Large intestine (tissue), 3 donors: Measurements from ENCODE around the gene ABCC3. TPM values are rescaled to one million over a fixed set of nuclear protein-coding genes. Genes with fewer than 3 reads are reported as not detected.
"Not testable (repeated sequence)": the region's sequence is repeated elsewhere in the genome, so short reads cannot be mapped to it uniquely, and the experiment has no call there.

Experiments
- DNase-seq, 2 donors: peaks; one replicate each; pipeline versions ENCODE4 v3.0.0 to v3.0.0-alpha.2; 2013
- H3K27ac ChIP-seq: one replicate; pipeline ENCODE4 v1.5.1; 2013; ENCODE audit warnings: low read length
- H3K27me3 ChIP-seq: 2 replicates; pipeline ENCODE4 v1.6.1; 2013; ENCODE audit warnings: low read length; ENCODE audit not compliant: control insufficient read depth, insufficient read depth
- H3K36me3 ChIP-seq: 2 replicates; pipeline ENCODE4 v1.6.1; 2013; ENCODE audit warnings: low read length; ENCODE audit not compliant: control insufficient read depth, insufficient read depth
- H3K4me1 ChIP-seq: one replicate; pipeline ENCODE4 v1.6.1; 2013; ENCODE audit warnings: low read length; ENCODE audit not compliant: control insufficient read depth, insufficient read depth
- H3K4me3 ChIP-seq: one replicate; pipeline ENCODE4 v1.5.1; 2013; ENCODE audit warnings: low read length
- H3K9me3 ChIP-seq: one replicate; pipeline ENCODE4 v1.6.1; 2013; ENCODE audit warnings: mild to moderate bottlenecking, low read depth, low read length, moderate library complexity; ENCODE audit not compliant: control insufficient read depth
- WGBS: methylation state at CpG from one replicate; pipeline ENCODE4 v1.1.5; 2013; ENCODE audit warnings: low lambda C conversion rate; ENCODE audit not compliant: insufficient coverage; 5-methylcytosine and 5-hydroxymethylcytosine counted together
- polyA plus RNA-seq: library from polyadenylated mRNA; unstranded; fragments of 120-200 nt; gene quantifications from one replicate; pipeline ENCODE4 v1.2.1, GENCODE V29; 2013

Gene ABCC3
- polyA plus RNA-seq, 1 donor = 53.7 TPM

GRCh38 chr17:50708050-50709000, 73.6 kb downstream of the ABCC3 start:
- Histone ChIP-seq H3K9me3 (no peaks in the 10 kb centered on the region), H3K27ac (peak overlapping the region; percentile 82), H3K4me1 (peaks cover 13% of the 10 kb centered on the region), H3K4me3 (peak overlapping the region; percentile 38), H3K27me3 (no peaks in the 10 kb centered on the region), H3K36me3 (peaks cover 9% of the 10 kb centered on the region)
- peak in 1 of 2 donors; percentile 53 for DNase-seq
- 13% methylated on average over 3 of the region's 6 CpGs for WGBS

- H3K4me3 ChIP-seq, H3K9me3 ChIP-seq, H3K36me3 ChIP-seq, DNase-seq, H3K27me3 ChIP-seq: not testable (repeated sequence)
- peak overlapping the region; percentile 82 for H3K27ac ChIP-seq
- WGBS = no CpG with 5 or more reads among the region's 4 CpGs
- peaks cover 13% of the 10 kb centered on the region for H3K4me1 ChIP-seq
Observed at GRCh38 chr17:50709053-50709452, 74.4 kb downstream of the ABCC3 start.

GRCh38 chr17:50710025-50710424, 75.3 kb downstream of the ABCC3 start:
- Histone ChIP-seq H3K36me3 (peaks cover 1% of the 10 kb centered on the region), H3K27me3 (no peaks in the 10 kb centered on the region), H3K4me3 (no peak overlapping the region), H3K4me1 (peaks cover 13% of the 10 kb centered on the region), H3K9me3 (no peaks in the 10 kb centered on the region), H3K27ac (no peak overlapping the region)
- WGBS = no CpG with 5 or more reads among the region's 2 CpGs
- no peak for DNase-seq

- H3K4me3 ChIP-seq = no peak overlapping the region
- no peak overlapping the region for H3K27ac ChIP-seq
- H3K36me3 ChIP-seq = no peaks in the 10 kb centered on the region
- WGBS = no CpG with 5 or more reads among the region's 4 CpGs
- no peaks in the 10 kb centered on the region for H3K9me3 ChIP-seq
- H3K27me3 ChIP-seq = no peaks in the 10 kb centered on the region
- peaks cover 13% of the 10 kb centered on the region for H3K4me1 ChIP-seq
- DNase-seq = no peak
Observed at GRCh38 chr17:50710650-50711049, 76.0 kb downstream of the ABCC3 start.

- Histone ChIP-seq H3K9me3 (no peaks in the 10 kb centered on the region), H3K27me3 (no peaks in the 10 kb centered on the region), H3K4me1 (peaks cover 13% of the 10 kb centered on the region), H3K27ac (no peak overlapping the region), H3K36me3 (no peaks in the 10 kb centered on the region), H3K4me3 (no peak overlapping the region)
- no peak for DNase-seq
- 84% methylated on average over 2 of the region's 9 CpGs for WGBS
Observed at GRCh38 chr17:50712641-50713040, 78.0 kb downstream of the ABCC3 start.

- no peak for DNase-seq
- Histone ChIP-seq H3K27me3 (no peaks in the 10 kb centered on the region), H3K9me3 (no peaks in the 10 kb centered on the region), H3K36me3 (no peaks in the 10 kb centered on the region), H3K4me1 (peaks cover 3% of the 10 kb centered on the region), H3K27ac (no peak overlapping the region), H3K4me3 (no peak overlapping the region)
- WGBS = no CpG with 5 or more reads among the region's 3 CpGs
Observed at GRCh38 chr17:50715471-50715870, 80.8 kb downstream of the ABCC3 start.

- H3K27me3 ChIP-seq = no peaks in the 10 kb centered on the region
- no peaks in the 10 kb centered on the region for H3K9me3 ChIP-seq
- H3K4me1 ChIP-seq = peaks cover 19% of the 10 kb centered on the region
- DNase-seq = peak; percentile 95 to 97
- no CpG with 5 or more reads among the region's 76 CpGs for WGBS
- H3K27ac ChIP-seq = peak within 1 kb of the TSS; percentile 98
- H3K36me3 ChIP-seq = no peaks in the 10 kb centered on the region
- peak within 1 kb of the TSS; percentile 80 for H3K4me3 ChIP-seq
Observed at GRCh38 chr17:50719144-50719923, 84.7 kb downstream of the ABCC3 start, which contains the start of gene LUC7L3. LUC7L3 (plus strand) TSS chr17:50719603; CDS start chr17:50719733, 130 bp downstream.

GRCh38 chr17:50719924-50720794, 85.5 kb downstream of the ABCC3 start:
- no peaks in the 10 kb centered on the region for H3K9me3 ChIP-seq
- H3K27me3 ChIP-seq = no peaks in the 10 kb centered on the region
- H3K4me1 ChIP-seq = peaks cover 19% of the 10 kb centered on the region
- WGBS = 2% methylated on average over 8 of the region's 25 CpGs
- peak overlapping the region; percentile 98 for H3K27ac ChIP-seq
- H3K4me3 ChIP-seq = peak overlapping the region; percentile 80
- no peaks in the 10 kb centered on the region for H3K36me3 ChIP-seq
- no peak for DNase-seq

GRCh38 chr17:50721194-50722010, 86.7 kb downstream of the ABCC3 start:
- H3K36me3 ChIP-seq = no peaks in the 10 kb centered on the region
- peaks cover 27% of the 10 kb centered on the region for H3K4me1 ChIP-seq
- peak overlapping the region; percentile 98 for H3K27ac ChIP-seq
- H3K9me3 ChIP-seq = no peaks in the 10 kb centered on the region
- DNase-seq = peak; percentile 59 to 84
- no peaks in the 10 kb centered on the region for H3K27me3 ChIP-seq
- peak overlapping the region; percentile 80 for H3K4me3 ChIP-seq
- 6% methylated on average over 2 of the region's 7 CpGs for WGBS
